ENCODE measurements around the gene OR2V2. TPM values are rescaled to one million over a fixed set of nuclear protein-coding genes. Genes with fewer than 3 reads are reported as not detected.

Gene OR2V2
- total and polyA plus RNA-seq, 10 of the 15 experiments (the other 5 are each of a cell fraction or from before 2014, with no cell fraction given) = 0.26 TPM; not detected in 9

GRCh38 chr5:181188700-181189362, 41.4 kb downstream of the OR2V2 start (continued):
- TF ChIP-seq MLLT1 (IDR thresholded peaks at IDR 0.05) (peak; percentile 20; the same call in 1 of the 2 replicates), BCL11A (IDR thresholded peaks at IDR 0.05; ENCODE audit: low read depth, low read length) (no peak), ZBTB40 (IDR thresholded peaks at IDR 0.05; ENCODE audit: borderline replicate concordance) (peak; percentile 81), MYC (IDR thresholded peaks at IDR 0.05; ENCODE audit: insufficient read depth, insufficient read length, insufficient replicate concordance, low read length, severe bottlenecking) (no peak), RB1 (IDR thresholded peaks at IDR 0.05; ENCODE audit: borderline replicate concordance) (peak; percentile 4; the same call in 1 of the 2 replicates), LARP7 (IDR thresholded peaks at IDR 0.05) (no peak), NFYB (IDR thresholded peaks at IDR 0.05; ENCODE audit: insufficient read depth, low read depth, low read length) (no peak), FOXK2 (IDR thresholded peaks at IDR 0.05) (no peak), SPI1 (IDR thresholded peaks at IDR 0.05; ENCODE audit: borderline replicate concordance, insufficient read depth, low read depth, low read length) (no peak), SMAD1 (IDR thresholded peaks at IDR 0.05; ENCODE audit: low read depth, partially characterized antibody) (no peak), EZH2 (IDR thresholded peaks at IDR 0.05; ENCODE audit: borderline replicate concordance, control insufficient read depth, low read depth, low read length) (no peak), EGR1 (IDR thresholded peaks at IDR 0.05; ENCODE audit: borderline replicate concordance in 1 of 2, low read depth in 2 of 2, low read length in 2 of 2) (no peak), SKIL (IDR thresholded peaks at IDR 0.05; ENCODE audit: low read depth, poor library complexity, severe bottlenecking) (peak; percentile 14), CHD1 (IDR thresholded peaks at IDR 0.05; ENCODE audit: low read depth, low read length) (0 out of 2 replicates have a peak, but pooled peaks have one; percentile 88)
- TF ChIP-seq, protein P1, sequence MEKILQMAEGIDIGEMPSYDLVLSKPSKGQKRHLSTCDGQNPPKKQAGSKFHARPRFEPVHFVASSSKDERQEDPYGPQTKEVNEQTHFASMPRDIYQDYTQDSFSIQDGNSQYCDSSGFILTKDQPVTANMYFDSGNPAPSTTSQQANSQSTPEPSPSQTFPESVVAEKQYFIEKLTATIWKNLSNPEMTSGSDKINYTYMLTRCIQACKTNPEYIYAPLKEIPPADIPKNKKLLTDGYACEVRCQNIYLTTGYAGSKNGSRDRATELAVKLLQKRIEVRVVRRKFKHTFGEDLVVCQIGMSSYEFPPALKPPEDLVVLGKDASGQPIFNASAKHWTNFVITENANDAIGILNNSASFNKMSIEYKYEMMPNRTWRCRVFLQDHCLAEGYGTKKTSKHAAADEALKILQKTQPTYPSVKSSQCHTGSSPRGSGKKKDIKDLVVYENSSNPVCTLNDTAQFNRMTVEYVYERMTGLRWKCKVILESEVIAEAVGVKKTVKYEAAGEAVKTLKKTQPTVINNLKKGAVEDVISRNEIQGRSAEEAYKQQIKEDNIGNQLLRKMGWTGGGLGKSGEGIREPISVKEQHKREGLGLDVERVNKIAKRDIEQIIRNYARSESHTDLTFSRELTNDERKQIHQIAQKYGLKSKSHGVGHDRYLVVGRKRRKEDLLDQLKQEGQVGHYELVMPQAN (conservative IDR thresholded peaks at IDR 0.05) = 0 out of 2 replicates have a peak, but pooled peaks have one; percentile 7
- TF ChIP-seq, protein P2, sequence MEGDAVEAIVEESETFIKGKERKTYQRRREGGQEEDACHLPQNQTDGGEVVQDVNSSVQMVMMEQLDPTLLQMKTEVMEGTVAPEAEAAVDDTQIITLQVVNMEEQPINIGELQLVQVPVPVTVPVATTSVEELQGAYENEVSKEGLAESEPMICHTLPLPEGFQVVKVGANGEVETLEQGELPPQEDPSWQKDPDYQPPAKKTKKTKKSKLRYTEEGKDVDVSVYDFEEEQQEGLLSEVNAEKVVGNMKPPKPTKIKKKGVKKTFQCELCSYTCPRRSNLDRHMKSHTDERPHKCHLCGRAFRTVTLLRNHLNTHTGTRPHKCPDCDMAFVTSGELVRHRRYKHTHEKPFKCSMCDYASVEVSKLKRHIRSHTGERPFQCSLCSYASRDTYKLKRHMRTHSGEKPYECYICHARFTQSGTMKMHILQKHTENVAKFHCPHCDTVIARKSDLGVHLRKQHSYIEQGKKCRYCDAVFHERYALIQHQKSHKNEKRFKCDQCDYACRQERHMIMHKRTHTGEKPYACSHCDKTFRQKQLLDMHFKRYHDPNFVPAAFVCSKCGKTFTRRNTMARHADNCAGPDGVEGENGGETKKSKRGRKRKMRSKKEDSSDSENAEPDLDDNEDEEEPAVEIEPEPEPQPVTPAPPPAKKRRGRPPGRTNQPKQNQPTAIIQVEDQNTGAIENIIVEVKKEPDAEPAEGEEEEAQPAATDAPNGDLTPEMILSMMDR (IDR thresholded peaks at IDR 0.05 in 2 of 3, conservative IDR thresholded peaks at IDR 0.05 in 1 of 3; ENCODE audit: control insufficient read depth in 2 of 3, extremely low read depth in 1 of 3, insufficient read depth in 1 of 3, low read depth in 3 of 3, low read length in 3 of 3) = no peak
